ENCODE results near the gene PPP1R14B. TPM values are rescaled to one million over a fixed set of nuclear protein-coding genes. Genes with fewer than 3 reads are reported as not detected.
A peak's percentile ranks its signal among the peaks of the same experiment; 100 is the strongest.

PPP1R14B gene
- total RNA-seq, 1 donor from 2014 or later: 82.5 TPM

- peak; percentile 90 for DNase-seq
These were observed 1.3 kb downstream of the PPP1R14B start for GRCh38 chr11:64245401-64245796.

GRCh38 chr11:64244966-64245365 is 1.8 kb downstream of the PPP1R14B start:
- DNase-seq: no peak

- no peak for DNase-seq
These were observed 2.6 kb downstream of the PPP1R14B start for GRCh38 chr11:64244107-64244506.

GRCh38 chr11:64243236-64243854 is 3.4 kb downstream of the PPP1R14B start:
- no peak for DNase-seq

- DNase-seq: peak; percentile 58
These were observed 5.0 kb downstream of the PPP1R14B start for GRCh38 chr11:64241491-64242374.

GRCh38 chr11:64241241-64241490 is 5.6 kb downstream of the PPP1R14B start:
- peak; percentile 100 for DNase-seq

- peak; percentile 99 for DNase-seq
These were observed 6.1 kb downstream of the PPP1R14B start, which contains the start of gene FKBP2 for GRCh38 chr11:64240435-64241240. TSS of gene FKBP2 (plus strand) at chr11:64241095. CDS start at chr11:64242388, 1,293 bp downstream.

- no peak for DNase-seq
These were observed 6.9 kb downstream of the PPP1R14B start for GRCh38 chr11:64239662-64240434.

GRCh38 chr11:64238999-64239398 is 7.7 kb downstream of the PPP1R14B start:
- no peak for DNase-seq

GRCh38 chr11:64238076-64238475 is 8.7 kb downstream of the PPP1R14B start:
- no peak for DNase-seq

- peak; percentile 56 for DNase-seq
These were observed 9.2 kb downstream of the PPP1R14B start for GRCh38 chr11:64237484-64237951.

- no peak for DNase-seq
These were observed 11.1 kb downstream of the PPP1R14B start for GRCh38 chr11:64235437-64236161.

- DNase-seq: peak; percentile 51
These were observed 11.9 kb downstream of the PPP1R14B start for GRCh38 chr11:64234647-64235379.

GRCh38 chr11:64233913-64234586 is 12.7 kb downstream of the PPP1R14B start, which contains the start of gene VEGFB:
TSS of gene VEGFB (plus strand) at chr11:64234584. CDS start at chr11:64234834, 250 bp downstream.
- DNase-seq: peak; percentile 84

- no peak for DNase-seq
These were observed 13.8 kb downstream of the PPP1R14B start for GRCh38 chr11:64232967-64233315.

GRCh38 chr11:64232182-64232966 is 14.4 kb downstream of the PPP1R14B start:
- DNase-seq: no peak

GRCh38 chr11:64231546-64231945 is 15.2 kb downstream of the PPP1R14B start:
- no peak for DNase-seq

- DNase-seq: no peak
These were observed 15.8 kb downstream of the PPP1R14B start for GRCh38 chr11:64230985-64231365.
